GM19239 (cell line): Measurements from ENCODE around the gene LRCH3.

Experiments
- DNase-seq: peaks from one replicate; pipeline ENCODE4 v3.0.0; 2011; ENCODE audit warnings: low spot score; ENCODE audit not compliant: insufficient read length
- FAIRE-seq: peaks from 2 replicates; lab custom pipeline; 2011; peaks lifted over from hg19 to GRCh38; lab: Jason Lieb, UNC

LRCH3 gene

GRCh38 chr3:197791113-197791891, at the start of gene LRCH3:
LRCH3 (plus strand) TSS chr3:197791254; CDS start chr3:197791279, 25 bp downstream.
- DNase-seq (peak; percentile 61), FAIRE-seq (peak; percentile 39)

- FAIRE-seq (no peak), DNase-seq (no peak)
Measured at GRCh38 chr3:197742787-197743186, 48.3 kb upstream of the LRCH3 start.

- no peak for FAIRE-seq
- DNase-seq = no peak
Measured at GRCh38 chr3:197746209-197746608, 44.8 kb upstream of the LRCH3 start.

- FAIRE-seq (no peak), DNase-seq (no peak)
Measured at GRCh38 chr3:197746801-197747237, 44.2 kb upstream of the LRCH3 start.

GRCh38 chr3:197748597-197749314, 42.3 kb upstream of the LRCH3 start:
- DNase-seq (no peak), FAIRE-seq (peak; percentile 74)

GRCh38 chr3:197749315-197749600, 41.8 kb upstream of the LRCH3 start:
- FAIRE-seq = no peak
- DNase-seq = no peak

GRCh38 chr3:197749601-197750395, 41.3 kb upstream of the LRCH3 start, which contains the start of gene FYTTD1:
FYTTD1 (plus strand) TSS chr3:197749883; CDS start chr3:197749972, 89 bp downstream.
- DNase-seq (peak; percentile 67), FAIRE-seq (peak; percentile 87)

GRCh38 chr3:197750396-197750831, 40.6 kb upstream of the LRCH3 start:
- peak; percentile 89 for FAIRE-seq
- no peak for DNase-seq

- FAIRE-seq (no peak), DNase-seq (no peak)
Measured at GRCh38 chr3:197750858-197751737, 40.0 kb upstream of the LRCH3 start.

GRCh38 chr3:197752107-197752506, 38.9 kb upstream of the LRCH3 start:
- no peak for DNase-seq
- FAIRE-seq = no peak

GRCh38 chr3:197753263-197753662, 37.8 kb upstream of the LRCH3 start:
- FAIRE-seq (no peak), DNase-seq (no peak)

- FAIRE-seq (no peak), DNase-seq (no peak)
Measured at GRCh38 chr3:197756704-197757103, 34.4 kb upstream of the LRCH3 start.

GRCh38 chr3:197758512-197758911, 32.5 kb upstream of the LRCH3 start:
- DNase-seq = no peak
- no peak for FAIRE-seq

GRCh38 chr3:197761784-197762183, 29.3 kb upstream of the LRCH3 start:
- FAIRE-seq (no peak), DNase-seq (no peak)

- DNase-seq (no peak), FAIRE-seq (no peak)
Measured at GRCh38 chr3:197775317-197775716, 15.7 kb upstream of the LRCH3 start.

GRCh38 chr3:197782230-197782629, 8.8 kb upstream of the LRCH3 start:
- DNase-seq (no peak), FAIRE-seq (peak; percentile 92)

GRCh38 chr3:197784019-197784585, 7.0 kb upstream of the LRCH3 start:
- FAIRE-seq = no peak

GRCh38 chr3:197787412-197787811, 3.6 kb upstream of the LRCH3 start:
- FAIRE-seq (no peak), DNase-seq (no peak)

More at GRCh38 chr3:197784019-197784585, 7.0 kb upstream of the LRCH3 start:
- no peak for DNase-seq

GRCh38 chr3:197789309-197789708, 1.7 kb upstream of the LRCH3 start:
- DNase-seq = no peak
- no peak for FAIRE-seq
